Neural cell (in vitro differentiated cells): ENCODE results near the gene HIF3A. TPM values are rescaled to one million over a fixed set of nuclear protein-coding genes. Genes with fewer than 3 reads are reported as not detected.

Experiments
- H2AFZ ChIP-seq: fragments of 200-600, 300-800 bp; sonication (generic), shearing (Covaris generic); 2 replicates; pipeline ENCODE4 v1.6.0; 2014; ENCODE audit warnings: low read depth, mild to moderate bottlenecking, antibody characterized with exemption, low read length, moderate library complexity
- H3F3A ChIP-seq: fragments of 200-600 bp; shearing (Covaris generic); 2 replicates; pipeline ENCODE4 v1.6.1; 2016; ENCODE audit warnings: mild to moderate bottlenecking, moderate library complexity, mixed read lengths, antibody characterized with exemption, low read length; ENCODE audit not compliant: insufficient read depth, poor library complexity, severe bottlenecking
- H3K27ac ChIP-seq: fragments of 200-600, 300-800 bp; sonication (generic), shearing (Covaris generic); 2 replicates; pipeline ENCODE4 v1.5.1; 2014; ENCODE audit warnings: mild to moderate bottlenecking, low read length, moderate library complexity
- H3K27me3 ChIP-seq: fragments of 300-800, 200-600 bp; sonication (generic), shearing (Covaris generic); 2 replicates; pipeline ENCODE4 v1.6.0; 2014; ENCODE audit warnings: mild to moderate bottlenecking, low read depth, low read length, moderate library complexity; ENCODE audit not compliant: insufficient read depth
- H3K36me3 ChIP-seq: fragments of 300-800, 200-600 bp; sonication (generic), shearing (Covaris generic); 2 replicates; pipeline ENCODE4 v1.5.1; 2014; ENCODE audit warnings: mild to moderate bottlenecking, antibody characterized with exemption, low read length, moderate library complexity; ENCODE audit not compliant: insufficient read depth
- H3K4me2 ChIP-seq: fragments of 300-800, 200-600 bp; sonication (generic), shearing (Covaris generic); 2 replicates; pipeline ENCODE4 v1.6.0; 2014; ENCODE audit warnings: mild to moderate bottlenecking, low read length
- H3K4me3 ChIP-seq: fragments of 300-800, 200-600 bp; sonication (generic), shearing (Covaris generic); 2 replicates; pipeline ENCODE4 v1.5.1; 2014; ENCODE audit warnings: mild to moderate bottlenecking, low read length, moderate library complexity
- H3K79me2 ChIP-seq: fragments of 200-600 bp; shearing (Covaris generic); replicated peaks from 2 replicates; pipeline ENCODE4 v1.6.0; 2014; ENCODE audit warnings: mild to moderate bottlenecking, low read length, moderate library complexity; ENCODE audit not compliant: insufficient read depth
- H3K9ac ChIP-seq: fragments of 300-800, 200-600 bp; sonication (generic), shearing (Covaris generic); 2 replicates; pipeline ENCODE4 v1.6.1; 2016; ENCODE audit warnings: mild to moderate bottlenecking, low read length, mixed read lengths
- H3K9me2 ChIP-seq: fragments of 200-600 bp; shearing (Covaris generic); 2 replicates; pipeline ENCODE4 v1.6.1; 2016; ENCODE audit warnings: mild to moderate bottlenecking, low read length, mixed read lengths; ENCODE audit not compliant: insufficient read depth
- H3K9me3 ChIP-seq: fragments of 200-600, 300-800 bp; sonication (generic), shearing (Covaris generic); 2 replicates; pipeline ENCODE4 v1.6.1; 2016; ENCODE audit warnings: mild to moderate bottlenecking, mixed run types, low read length, moderate library complexity, mixed read lengths
- H4K20me1 ChIP-seq: fragments of 200-600 bp; shearing (Covaris generic); 2 replicates; pipeline ENCODE4 v1.6.1; 2016; ENCODE audit warnings: mild to moderate bottlenecking, mixed run types; ENCODE audit not compliant: insufficient read depth
- CTCF ChIP-seq: fragments of 450-650 bp; IDR thresholded peaks from 2 replicates; pipeline ENCODE4 v1.5.1; 2014; ENCODE audit warnings: antibody characterized with exemption, mild to moderate bottlenecking, moderate library complexity; ENCODE audit not compliant: poor library complexity, severe bottlenecking
- EP300 ChIP-seq: fragments of 450-650 bp; conservative IDR thresholded peaks from 2 replicates; pipeline ENCODE4 v1.6.1; 2014; ENCODE audit warnings: antibody characterized with exemption, mild to moderate bottlenecking, moderate library complexity; ENCODE audit not compliant: poor library complexity, severe bottlenecking
- EZH2 ChIP-seq: fragments of 200-600, 300-800 bp; shearing (Covaris generic), sonication (generic); IDR thresholded peaks from 2 replicates; pipeline ENCODE4 v1.6.1; 2014; ENCODE audit warnings: antibody characterized with exemption, low read length, borderline replicate concordance, mild to moderate bottlenecking; ENCODE audit not compliant: insufficient read depth, poor library complexity, severe bottlenecking
- MXI1 ChIP-seq: fragments of 450-650 bp; conservative IDR thresholded peaks from 2 replicates; pipeline ENCODE4 v1.6.1; 2014; ENCODE audit warnings: antibody characterized with exemption, mild to moderate bottlenecking; ENCODE audit not compliant: poor library complexity, severe bottlenecking
- POLR2AphosphoS5 ChIP-seq: IDR thresholded peaks from 2 replicates; pipeline ENCODE4 v1.6.1; 2012
- RAD21 ChIP-seq: fragments of 450-650 bp; conservative IDR thresholded peaks from 2 replicates; pipeline ENCODE4 v1.6.1; 2014; ENCODE audit warnings: antibody characterized with exemption, mild to moderate bottlenecking, moderate library complexity
- REST ChIP-seq: IDR thresholded peaks from 2 replicates; pipeline ENCODE4 v1.6.1; 2012; ENCODE audit warnings: borderline replicate concordance
- SMC3 ChIP-seq: fragments of 450-650 bp; conservative IDR thresholded peaks from 2 replicates; pipeline ENCODE4 v1.6.1; 2014; ENCODE audit warnings: antibody characterized with exemption, mild to moderate bottlenecking, moderate library complexity; ENCODE audit not compliant: poor library complexity
- TAF1 ChIP-seq: IDR thresholded peaks from 2 replicates; pipeline ENCODE4 v1.6.1; 2012; ENCODE audit warnings: low read depth
- polyA plus RNA-seq: library from polyadenylated mRNA; depleted of rRNA; stranded (reverse); fragments of >200 nt; gene quantifications from 2 replicates; pipeline ENCODE4 v1.2.3, GENCODE V29; 2014

Gene HIF3A
- polyA plus RNA-seq, 1 donor from 2014 or later, result 2.0 TPM

DNA sequence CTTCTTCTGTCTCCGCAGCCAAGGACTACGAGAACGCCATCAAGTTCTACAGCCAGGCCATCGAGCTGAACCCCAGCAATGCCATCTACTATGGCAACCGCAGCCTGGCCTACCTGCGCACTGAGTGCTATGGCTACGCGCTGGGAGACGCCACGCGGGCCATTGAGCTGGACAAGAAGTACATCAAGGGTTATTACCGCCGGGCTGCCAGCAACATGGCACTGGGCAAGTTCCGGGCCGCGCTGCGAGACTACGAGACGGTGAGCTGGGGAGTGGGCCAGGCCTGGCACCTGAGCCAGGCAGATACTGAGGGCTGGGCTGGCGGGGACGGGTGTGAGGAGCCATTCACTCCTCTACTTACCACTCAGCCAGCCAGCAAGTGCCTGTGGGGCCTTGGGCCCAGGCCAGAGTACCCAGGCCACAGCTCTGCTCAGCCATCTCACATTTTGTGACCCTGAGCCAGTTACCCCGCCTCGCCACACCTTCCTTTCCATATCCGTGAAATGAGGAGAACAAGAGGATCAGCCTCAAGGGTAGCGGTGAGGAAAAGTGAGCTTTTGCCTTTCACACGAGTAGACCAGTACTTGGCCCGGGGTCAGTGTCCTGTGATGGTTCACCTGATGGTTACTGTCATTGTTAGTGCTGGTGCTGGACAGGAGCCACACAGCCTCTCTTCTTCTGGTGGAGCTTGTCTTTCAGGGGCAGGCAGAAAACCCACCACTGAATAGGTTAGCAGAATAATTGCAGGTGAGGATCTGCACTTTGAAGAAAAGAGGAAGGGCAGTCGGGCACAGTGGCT lies 57.1 kb downstream of the HIF3A start:
- Histone ChIP-seq H2AFZ (no peak overlapping the region), H4K20me1 (peaks cover 6% of the 10 kb centered on the region), H3K9ac (no peak overlapping the region), H3K27me3 (no peaks in the 10 kb centered on the region), H3K9me3 (no peaks in the 10 kb centered on the region), H3K4me2 (no peak overlapping the region), H3K9me2 (no peaks in the 10 kb centered on the region), H3K36me3 (no peaks in the 10 kb centered on the region), H3F3A (no peaks in the 10 kb centered on the region), H3K27ac (no peak overlapping the region), H3K4me3 (no peak overlapping the region), H3K79me2 (peaks cover 14% of the 10 kb centered on the region)
- TF ChIP-seq SMC3, result no peak
- TF ChIP-seq POLR2AphosphoS5, result no peak
- no peak for TF ChIP-seq MXI1
- TF ChIP-seq CTCF, result no peak
- no peak for TF ChIP-seq TAF1
- no peak for TF ChIP-seq REST
- no peak for TF ChIP-seq EZH2
- no peak for TF ChIP-seq RAD21
- TF ChIP-seq EP300, result no peak

- Histone ChIP-seq H3F3A (no peaks in the 10 kb centered on the region), H2AFZ (no peak overlapping the region), H3K27me3 (no peaks in the 10 kb centered on the region), H3K79me2 (peaks cover 5% of the 10 kb centered on the region), H3K27ac (no peak overlapping the region), H3K4me3 (no peak overlapping the region), H3K9me3 (no peaks in the 10 kb centered on the region), H3K9me2 (no peaks in the 10 kb centered on the region), H3K36me3 (no peaks in the 10 kb centered on the region), H3K9ac (no peak overlapping the region), H4K20me1 (peaks cover 6% of the 10 kb centered on the region), H3K4me2 (no peak overlapping the region)
- TF ChIP-seq MXI1 (no peak), CTCF (no peak), EZH2 (no peak), REST (no peak), EP300 (no peak), SMC3 (no peak), POLR2AphosphoS5 (no peak), TAF1 (no peak)
Observed at GRCh38 chr19:46355234-46356148, 58.6 kb downstream of the HIF3A start.
